ENCODE results near the gene FBL.
"Not testable (repeated sequence)": the region's sequence is repeated elsewhere in the genome, so short reads cannot be mapped to it uniquely, and the experiment has no call there.

FBL gene

DNA sequence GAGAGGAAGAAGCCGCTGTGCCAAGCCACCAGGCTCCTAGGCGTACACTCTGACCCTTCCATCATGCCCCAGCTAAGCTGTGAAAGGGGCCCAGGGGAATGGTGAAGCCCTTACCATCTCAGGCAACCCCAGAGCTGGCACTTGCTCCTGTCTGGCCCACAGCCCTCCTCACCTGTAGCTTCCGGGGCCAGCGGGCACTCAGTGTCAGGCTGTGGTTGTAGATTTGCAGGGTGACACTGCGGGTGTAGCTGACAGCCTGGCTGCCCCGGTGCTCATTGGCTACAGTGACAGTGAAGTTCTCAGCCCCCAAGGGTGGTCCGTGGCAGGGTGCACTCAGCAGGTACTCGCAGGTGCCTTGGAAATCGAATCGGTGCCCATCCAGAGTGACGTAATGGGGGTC is 30.3 kb upstream of the FBL start:
- DNase-seq, result not testable (repeated sequence)

DNA sequence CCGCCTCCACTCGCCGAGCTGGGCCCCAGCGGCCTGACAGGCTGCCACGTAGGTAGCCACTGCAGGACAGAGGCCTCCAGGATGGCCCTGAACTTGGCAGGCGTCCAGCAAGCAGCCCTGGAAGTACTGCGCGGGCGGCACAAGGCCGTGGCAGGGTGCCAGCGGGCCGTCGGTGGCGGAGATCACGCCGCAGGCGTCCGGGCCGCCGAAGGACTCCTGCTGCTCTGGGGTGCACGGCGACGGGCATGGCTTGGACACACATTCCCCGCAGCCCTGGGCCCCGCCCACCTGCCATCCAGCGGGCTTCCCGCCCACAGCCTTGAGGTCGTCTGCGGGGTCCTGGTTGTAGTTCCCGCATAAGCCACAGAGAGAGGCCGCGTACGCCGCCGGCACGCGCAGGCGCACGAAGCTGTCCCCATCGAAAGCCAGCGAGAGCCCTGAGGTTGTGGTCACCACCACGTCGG is 29.3 kb upstream of the FBL start:
- not testable (repeated sequence) for DNase-seq

DNA sequence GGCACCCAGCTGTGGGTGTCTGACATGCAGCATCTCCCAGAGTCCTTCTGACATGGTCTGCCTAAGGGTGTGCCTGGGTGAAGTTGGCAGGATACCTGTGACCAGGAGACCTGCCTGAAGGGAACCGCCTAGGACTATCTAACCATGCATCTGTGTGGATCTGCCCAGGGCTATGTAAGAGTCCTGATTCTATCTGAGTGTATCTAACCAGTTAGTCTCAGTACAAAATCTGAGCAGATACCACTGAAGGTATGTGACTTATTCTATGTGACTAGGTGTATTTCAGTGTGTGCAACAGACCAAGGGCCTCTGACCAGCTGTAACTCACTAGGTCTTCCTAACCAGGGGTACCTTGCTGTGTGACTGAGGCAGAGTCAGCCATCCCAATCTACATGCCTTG is 28.2 kb upstream of the FBL start:
- DNase-seq, result no peak

DNA sequence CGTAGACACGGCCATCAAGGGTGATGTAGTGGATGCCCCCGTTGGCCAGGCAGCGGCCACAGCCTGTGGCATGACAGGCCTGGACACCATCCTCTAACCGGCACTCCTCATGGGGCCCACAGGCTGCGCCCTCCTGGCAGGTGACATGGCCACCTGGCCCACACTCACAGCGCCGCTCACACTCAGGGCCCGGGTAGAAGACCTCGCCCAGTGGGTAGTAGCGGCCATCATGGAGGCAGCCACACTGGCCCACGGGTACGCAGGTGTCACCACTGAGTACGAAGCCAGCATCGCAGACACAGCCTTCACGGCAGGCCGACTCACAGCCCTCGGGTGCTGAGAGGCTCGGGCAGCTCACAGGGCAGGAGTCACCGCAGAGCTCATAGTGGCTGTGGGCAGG is 27.2 kb upstream of the FBL start:
- DNase-seq, result no peak

DNA sequence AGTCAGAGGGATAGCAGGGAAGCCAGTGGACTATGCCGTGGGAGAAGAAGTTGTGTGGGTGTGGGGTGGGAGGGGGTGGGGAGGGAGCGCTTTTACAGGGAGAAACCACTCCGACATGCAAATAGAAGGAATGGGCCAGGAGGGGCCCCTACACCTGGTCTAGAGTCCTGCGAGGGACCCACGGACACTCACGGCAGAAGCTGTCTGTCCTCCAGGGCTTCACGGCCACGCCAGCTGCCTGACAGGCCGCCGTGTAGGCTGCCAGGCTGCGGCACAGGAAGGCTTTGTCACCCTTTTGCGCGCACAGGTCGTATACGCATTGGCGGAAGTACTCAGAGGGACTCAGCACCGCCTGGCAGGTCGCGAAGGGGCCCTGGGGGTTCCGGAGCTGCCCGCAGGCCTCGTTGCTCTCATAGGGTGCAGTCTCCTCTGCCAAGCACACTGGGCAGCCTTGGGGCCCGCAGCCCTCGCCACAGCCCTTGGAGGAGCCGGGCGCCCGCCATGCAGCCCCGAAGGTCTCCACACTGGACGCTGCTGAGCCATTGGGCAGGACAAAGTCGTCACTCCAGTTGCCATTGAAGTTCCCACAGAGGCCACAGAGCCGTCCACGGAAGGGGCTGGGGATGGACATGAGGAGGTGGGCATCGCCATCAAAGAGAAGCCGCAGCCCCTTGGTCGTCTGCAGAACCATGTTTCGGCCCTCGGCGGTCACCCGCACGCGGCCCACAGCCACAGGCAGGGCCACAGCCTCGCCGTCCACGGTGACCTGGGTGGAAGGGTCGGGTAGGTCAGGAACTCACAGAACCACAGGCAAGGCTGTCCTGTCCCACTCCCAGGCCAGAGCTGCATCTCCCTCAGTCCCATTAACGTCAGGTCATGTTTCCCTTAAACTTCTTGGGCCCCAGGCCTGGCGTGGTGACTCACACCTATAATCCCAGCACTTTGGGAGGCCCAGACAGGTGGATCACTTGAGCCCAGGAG is 26.0 kb upstream of the FBL start:
- no peak for DNase-seq

DNA sequence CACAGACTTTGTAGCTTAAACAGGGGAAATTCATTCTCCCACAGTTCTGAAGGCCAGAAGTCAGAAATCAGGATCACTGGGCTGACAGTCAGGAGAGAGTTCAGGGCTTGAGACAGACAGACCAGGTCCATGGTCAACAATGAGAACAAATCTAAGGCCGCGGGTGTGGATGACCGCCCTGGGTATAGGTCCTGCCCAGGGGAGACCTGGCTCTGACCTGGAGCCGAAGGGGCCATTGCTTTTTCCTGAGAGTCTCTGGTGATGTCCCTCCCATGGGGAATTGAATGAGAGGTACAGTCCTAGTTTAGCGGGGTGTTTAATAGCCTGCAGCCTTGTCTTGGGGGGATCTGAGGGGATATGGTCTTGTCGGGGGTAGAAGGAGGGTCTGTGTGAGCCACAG is 25.2 kb upstream of the FBL start:
- no peak for DNase-seq

DNA sequence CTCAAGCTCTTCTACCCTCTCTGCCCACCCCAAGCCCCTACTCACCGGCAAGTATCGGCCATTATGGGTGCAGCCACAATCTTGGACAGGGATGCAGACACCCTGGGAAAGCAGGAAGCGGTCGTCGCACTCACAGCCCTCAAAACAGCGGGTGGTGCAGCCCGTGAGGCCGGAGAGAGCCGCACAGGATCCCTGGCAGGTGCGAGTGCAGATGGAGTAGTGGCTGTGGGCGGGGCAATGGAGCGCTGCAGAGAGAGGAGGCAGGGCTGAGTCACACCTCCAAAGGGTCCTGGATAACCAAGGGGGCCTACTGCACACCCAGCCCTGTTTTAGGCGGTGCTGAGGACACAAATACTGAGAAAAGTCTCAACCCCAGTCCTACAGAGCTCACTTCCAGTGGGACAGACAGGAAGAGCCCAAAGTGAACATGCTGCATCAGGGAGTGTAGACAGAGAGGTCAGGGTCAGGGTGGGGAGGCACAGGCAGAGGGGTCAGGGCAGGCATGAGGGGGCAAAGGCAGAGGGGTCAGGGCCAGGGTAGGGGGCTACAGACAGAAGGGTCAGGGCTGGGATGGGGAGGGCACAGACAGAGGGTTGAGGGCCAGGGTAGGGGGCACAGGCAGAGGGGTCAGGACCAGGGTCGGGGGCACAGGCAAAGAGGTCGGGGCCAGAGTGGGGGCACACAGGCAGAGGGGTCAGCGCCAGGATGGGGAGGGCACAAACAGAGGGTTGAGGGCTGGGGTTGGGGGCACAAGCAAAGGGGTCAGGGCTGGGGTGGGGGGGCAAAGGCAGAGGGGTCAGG is 24.2 kb upstream of the FBL start:
- DNase-seq, result no peak

DNA sequence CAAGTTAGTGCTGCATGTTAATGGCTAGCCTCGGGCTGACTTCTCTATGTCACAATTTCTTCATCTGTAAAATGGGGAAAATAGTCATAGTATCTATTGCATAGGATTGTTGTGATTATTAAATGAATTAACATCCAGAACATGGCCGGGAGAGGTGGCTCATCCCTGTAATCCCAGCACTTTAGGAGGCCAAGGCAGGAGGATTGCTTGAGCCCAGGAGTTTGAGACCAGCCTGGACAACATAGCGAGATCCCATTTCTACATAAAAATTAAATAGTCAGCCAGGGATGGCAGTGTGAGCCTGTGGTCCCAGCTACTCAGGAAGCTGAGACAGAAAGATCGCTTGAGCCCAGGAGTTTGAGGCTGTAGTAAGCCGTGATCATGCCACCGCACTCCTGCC is 21.8 kb upstream of the FBL start:
- no peak for DNase-seq

DNA sequence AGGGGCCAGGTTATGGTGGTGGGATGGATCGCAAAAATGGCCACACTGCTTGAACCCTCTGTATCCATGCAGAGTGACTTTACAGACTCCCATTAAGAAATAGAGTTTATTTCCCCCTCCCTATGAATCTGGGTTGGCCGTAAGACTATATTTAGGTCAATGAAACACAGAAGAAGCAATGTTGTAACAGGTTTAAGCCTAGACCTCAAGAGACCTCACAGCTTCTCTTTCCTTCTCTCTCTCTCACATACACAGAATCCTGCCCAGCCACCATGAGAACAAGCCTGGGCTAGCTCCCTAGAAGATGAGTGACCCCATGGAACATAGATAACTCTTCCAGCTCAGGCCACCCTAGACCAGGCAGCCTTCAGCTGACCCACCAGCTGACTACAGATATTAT is 21.0 kb upstream of the FBL start:
- DNase-seq, result no peak

DNA sequence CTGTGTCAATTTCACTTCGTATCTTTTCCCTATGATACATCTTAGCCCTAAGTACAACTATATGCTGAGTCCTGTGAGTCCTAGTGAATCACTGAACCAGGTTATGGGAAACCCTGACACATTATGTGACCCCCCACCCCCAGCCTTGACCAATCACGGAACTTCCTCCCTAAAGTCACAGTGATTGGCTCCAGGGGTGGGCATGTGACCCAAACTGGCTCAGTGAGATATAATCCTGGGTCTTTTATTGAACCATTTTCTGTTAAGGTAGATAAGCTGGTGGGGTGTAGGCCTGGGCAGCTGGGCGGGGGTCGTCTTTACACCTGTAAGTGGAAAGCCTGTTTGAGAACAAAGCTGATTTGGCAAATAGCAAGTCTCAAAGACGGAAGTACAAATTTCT is 19.8 kb upstream of the FBL start:
- no peak for DNase-seq

DNA sequence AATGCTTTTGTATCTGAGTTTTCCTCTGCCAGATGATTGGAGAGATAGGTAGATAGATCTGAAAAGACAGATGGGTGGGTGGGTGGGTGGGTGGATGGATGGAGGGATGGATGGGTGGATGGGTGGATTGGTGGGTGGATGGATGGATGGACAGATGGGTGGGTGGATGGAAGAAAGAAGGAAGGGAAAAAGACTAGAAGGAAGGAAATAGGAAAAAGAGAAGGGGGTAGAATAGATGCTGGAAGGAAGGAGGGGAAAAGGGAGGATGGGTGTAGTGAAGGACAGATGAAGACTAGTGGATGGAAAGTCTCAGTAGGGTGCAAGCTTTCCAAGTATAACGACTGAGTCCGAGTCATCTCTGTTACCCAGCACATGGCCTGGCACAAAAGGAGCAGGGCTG is 19.0 kb upstream of the FBL start:
- DNase-seq, result no peak

DNA sequence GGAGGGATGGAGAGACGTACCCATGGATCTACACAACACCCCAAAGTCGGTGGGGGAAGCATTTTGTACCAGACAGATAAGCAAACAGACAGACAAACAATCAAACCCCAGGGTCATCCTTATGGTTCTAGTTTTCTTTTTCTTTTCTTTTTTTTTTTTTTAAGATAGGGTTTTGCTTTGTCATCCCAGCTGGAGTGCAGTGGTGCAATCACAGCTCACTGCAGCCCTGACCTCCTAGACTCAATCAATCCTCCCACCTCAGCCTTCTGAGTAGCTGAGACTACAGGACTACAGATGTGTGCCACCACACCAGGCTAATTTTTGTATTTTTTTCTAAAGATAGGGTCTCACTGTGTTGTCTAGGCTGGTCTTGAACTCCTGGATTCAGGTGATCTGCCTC is 17.9 kb upstream of the FBL start:
- no peak for DNase-seq

DNA sequence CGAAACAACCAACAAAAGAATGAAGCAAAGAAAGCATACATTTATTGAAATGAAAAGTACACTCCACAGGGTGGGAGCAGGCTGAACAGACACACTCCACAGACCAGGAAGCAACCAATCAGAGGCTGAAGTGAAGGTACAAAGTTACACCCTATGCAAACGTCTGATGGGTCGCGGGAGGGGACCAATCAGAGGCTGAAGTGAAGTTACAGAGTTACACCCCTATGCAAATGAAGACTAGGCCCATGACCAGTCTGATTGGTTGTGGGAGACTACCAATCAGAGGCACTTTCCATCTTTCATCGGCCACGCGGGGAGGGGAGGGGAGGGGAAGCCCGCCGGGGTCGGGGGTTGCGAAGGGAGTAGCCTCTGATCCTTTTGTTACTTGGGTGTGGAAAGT is 12.4 kb upstream of the FBL start:
- DNase-seq, result no peak

DNA sequence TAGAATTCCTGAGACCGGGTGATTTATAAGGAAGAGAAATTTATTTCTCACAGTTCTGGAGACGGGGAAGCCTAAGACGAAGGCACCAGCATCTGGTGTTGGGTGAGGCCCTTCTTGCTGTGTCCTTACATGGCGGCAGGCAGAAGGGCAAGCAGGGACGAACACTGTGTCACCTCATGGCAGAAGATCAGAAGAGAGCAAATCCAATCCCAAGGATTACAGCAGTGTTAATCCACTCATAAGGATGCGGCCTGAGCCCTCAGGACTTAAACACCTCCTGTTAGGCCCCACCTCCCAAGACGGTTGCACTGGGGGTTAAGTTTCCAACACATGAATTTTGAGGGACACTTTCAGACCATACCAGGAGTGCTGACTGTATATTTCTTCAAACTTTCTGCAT is 6.7 kb upstream of the FBL start:
- no peak for DNase-seq

DNA sequence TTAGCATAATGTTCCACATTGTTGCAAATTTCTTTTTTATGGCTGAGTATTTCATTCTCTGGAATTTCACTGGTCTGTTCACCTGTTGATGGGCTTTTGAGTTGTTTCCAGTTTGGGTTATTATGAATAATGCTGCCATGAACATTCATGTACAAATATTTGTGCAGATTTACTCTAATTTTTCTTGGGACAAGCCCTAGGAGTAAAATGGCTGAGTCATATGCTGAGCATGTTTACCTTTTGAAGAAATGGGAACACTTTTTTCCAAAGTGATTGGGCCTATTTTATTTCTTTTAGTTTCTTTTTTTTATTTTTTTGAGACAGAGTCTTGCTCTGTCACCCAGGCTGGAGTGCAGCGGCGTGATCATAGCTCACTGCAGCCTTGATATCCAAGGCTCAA is 4.7 kb upstream of the FBL start:
- no peak for DNase-seq

DNA sequence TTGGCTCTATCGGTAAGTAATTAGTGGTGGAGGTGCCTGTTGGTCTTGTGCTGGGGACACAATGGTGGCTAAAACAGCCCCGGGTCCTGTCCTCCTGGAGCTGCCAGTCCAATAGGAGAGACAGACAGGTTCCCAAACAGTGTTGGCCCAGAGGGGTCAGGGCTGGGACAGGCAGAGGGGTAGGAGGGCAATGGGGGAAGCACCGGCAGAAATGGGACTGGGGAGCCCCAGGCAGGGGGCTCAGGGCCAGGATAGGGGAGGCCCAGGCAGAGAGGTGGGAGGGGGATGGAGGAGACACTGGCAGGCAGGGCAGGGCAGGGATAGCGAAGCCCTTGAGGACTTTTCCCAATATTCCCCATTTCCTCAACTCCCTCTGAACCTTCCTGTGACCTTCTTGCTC is 2.2 kb upstream of the FBL start:
- no peak for DNase-seq

DNA sequence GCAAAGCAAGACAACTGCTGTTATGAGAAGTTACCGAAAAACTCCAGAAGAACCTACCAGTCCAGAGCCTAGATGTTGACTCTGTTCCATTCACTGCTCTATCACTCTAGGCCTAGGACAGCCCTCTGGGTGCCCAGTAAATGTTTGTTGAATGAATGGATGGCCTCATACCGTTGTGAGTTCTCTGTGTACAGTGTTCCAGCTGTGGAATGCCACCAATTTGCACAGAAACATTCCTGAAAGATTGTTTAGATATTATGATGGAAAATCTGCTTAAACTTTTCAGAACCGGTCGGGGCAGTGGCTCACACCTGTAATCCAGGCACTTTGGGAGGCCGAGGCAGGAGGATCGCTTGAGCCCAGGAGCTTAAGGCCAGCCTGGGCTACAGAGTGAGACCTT is 1.3 kb upstream of the FBL start:
- DNase-seq, result no peak

DNA sequence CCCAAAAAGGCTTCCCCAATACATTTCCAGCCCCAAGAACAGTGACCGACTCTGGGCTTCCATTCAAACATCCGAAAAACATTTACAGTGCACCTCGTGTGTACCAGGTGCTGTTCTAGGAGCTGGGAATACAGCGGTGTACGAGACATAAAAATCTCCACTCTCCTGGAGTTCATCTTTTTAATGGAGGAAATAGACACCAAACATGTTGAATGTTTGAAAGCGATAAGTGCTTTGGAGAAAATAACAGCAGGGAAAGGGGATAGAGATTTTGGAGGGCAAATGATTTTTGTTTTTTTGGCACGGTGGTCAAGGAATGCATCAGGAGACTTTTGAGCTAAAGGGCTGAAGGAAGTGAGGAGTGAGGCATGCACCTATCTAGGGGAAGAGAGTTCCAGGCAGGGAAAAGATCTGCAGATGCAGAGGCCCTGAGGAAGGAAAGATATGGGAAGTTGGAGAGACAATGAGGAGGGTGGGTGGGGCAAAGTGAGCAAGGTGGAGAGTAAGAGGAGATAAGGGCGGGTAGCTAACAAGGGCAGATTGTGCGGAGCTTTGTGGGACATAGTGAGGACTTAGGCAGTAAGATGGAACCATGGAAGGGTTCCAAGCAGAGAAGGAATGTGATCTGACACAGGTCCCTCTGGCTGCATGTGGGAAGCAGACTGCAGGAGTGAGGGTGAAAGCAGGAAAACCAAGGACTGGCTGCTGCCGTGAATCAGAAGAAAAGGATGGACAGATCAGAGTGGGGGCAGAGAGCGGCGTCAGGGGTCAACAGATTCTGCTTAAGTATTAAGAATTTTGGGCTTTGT is 703 bp upstream of the FBL start:
- no peak for DNase-seq

DNA sequence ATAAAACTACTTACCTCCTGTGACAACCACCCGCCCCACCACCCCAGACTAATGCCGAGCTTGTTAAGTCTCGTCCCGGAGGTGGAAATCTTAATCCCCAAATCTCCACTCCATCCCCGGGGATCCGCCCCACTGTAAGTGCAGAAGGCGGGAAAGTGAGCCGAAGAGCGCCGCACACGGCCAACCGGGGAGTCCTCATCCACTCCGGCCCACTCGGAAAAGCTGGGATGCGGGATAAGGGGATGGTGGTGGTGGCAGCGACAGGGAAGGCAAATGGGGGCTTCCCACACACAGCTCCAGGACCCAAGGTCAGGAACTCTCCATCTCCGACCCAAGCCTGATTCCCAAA is 621 bp downstream of the FBL start:
- DNase-seq, result no peak

DNA sequence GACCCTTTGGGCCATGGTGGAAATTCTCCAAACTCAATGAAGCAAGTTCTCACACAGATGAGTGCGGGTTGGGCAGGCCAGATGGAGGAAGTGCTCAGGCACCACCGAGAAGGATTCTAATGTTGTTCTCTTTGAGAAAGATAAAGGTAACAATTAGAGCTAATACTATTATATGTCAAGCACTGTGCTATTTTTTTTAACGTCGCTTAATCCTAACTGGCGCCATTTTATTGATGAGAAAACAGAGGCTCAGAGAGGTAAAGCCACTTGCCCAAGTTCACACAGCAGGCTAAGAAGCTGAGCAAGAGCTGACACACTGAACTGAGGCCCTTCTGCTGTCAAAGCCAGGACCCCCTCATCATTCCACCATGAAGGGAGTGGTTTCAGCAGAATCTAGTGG is 1.0 kb downstream of the FBL start:
- DNase-seq, result no peak

DNA sequence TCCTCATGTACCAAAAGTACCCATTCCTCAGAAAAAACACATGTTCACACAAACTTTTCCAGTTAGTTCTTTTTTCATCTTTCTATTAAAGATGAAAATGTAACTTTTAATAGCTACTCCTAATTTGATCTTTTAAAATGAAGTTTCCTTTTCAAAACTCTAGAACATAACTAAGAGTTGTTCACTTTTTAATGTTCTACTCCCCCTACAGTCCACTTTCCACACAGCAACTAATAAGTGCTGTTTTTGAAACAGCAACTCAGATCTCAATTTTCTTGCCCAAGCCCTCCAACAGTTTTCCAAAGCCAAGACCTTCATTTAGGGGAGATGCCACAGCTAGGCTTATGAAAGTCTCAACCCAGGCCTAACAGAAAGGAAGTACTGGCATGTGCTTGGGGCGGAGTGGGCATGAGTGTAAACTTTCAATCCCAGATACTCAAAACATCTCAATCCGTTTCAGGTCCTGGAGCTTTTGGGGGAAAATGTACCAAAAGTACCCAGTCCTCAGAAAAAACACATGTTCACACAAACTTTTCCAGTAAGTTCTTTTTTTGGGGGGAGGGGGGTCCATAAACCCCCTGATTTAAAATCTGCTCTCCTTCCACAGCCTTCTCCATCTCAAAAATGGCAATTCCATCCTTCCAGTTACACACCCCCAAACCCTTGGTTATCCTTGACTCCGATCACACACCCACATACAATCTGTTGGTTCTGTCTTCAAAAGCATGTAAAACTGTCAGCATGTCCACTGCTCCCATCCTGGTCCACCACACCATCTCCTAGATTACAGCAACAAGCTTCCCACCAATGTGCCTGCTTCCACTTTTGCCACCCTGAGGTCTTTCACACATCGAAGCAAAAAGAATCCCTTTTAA is 2.0 kb downstream of the FBL start:
- DNase-seq, result no peak

DNA sequence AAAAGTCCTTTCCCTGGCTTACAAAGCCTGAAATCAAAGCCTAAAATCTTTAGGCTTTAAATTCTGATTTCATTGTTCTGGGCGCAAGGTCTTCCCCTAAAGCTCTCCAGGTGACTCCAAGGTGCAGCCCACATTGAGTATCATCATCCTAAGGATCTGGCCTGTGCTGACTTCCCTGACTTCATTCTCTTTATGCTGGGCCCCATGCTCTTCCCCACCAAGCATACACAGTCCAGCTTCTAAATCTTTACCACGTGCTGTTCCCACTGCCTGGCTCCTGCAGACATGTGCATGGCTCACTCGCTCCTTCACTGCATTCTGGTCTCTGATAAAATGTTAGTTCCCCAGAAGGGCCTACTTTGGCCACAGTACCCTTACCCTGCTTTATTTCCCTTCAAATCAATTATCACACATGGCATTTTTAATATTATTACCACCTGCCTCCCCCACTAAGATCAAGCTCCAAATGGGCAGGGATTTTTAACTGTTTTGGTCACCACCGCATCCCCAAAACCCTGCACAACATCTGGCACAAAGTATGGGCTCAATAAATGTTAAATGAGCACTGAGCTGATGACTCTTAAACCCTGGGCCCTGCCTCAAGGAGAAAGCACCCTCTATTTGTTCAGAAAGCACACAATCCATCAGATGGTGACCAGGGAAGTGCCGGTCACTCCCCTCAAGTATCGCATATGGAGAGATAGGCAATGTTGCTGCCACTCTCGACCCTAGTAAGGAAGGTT is 3.3 kb downstream of the FBL start:
- no peak for DNase-seq

Measured in NCI-H226 (cell line).